Stomach smooth muscle (tissue), 2 donors: ENCODE results near the gene UBE2D2.
"Not testable (repeated sequence)": the region's sequence is repeated elsewhere in the genome, so short reads cannot be mapped to it uniquely, and the experiment has no call there.

ENCODE experiments used
- H3K27ac ChIP-seq: one replicate; pipeline ENCODE4 v1.7.0; 2013; ENCODE audit warnings: mild to moderate bottlenecking, low read length, inconsistent platforms
- H3K27me3 ChIP-seq, 2 donors: one replicate each; pipeline ENCODE4 v1.7.0; 2013; ENCODE audit warnings: low read length in 2 of 2; ENCODE audit not compliant: insufficient read depth in 2 of 2, control insufficient read depth in 1 of 2
- H3K36me3 ChIP-seq, 2 donors: one replicate each; pipeline ENCODE4 v1.7.0; 2013; ENCODE audit warnings: low read length in 2 of 2; ENCODE audit not compliant: control insufficient read depth in 2 of 2, insufficient read depth in 2 of 2
- H3K4me1 ChIP-seq: one replicate; pipeline ENCODE4 v1.7.0; 2013; ENCODE audit warnings: low read length; ENCODE audit not compliant: control insufficient read depth, insufficient read depth
- H3K4me3 ChIP-seq, 2 donors: one replicate each; pipeline ENCODE4 v1.7.0; 2013; ENCODE audit warnings: low read length in 2 of 2
- H3K9ac ChIP-seq, 2 donors: one replicate each; pipeline ENCODE4 v1.7.0; 2013; ENCODE audit warnings: low read length in 2 of 2, mild to moderate bottlenecking in 1 of 2
- H3K9me3 ChIP-seq, 2 donors: one replicate each; pipeline ENCODE4 v1.7.0; 2013; ENCODE audit warnings: low read length in 2 of 2; ENCODE audit not compliant: control insufficient read depth in 2 of 2
- donor health status: healthy.
- donor health status: Pancreatic carcinoma.

Gene UBE2D2

GRCh38 chr5:139560752-139561654, at the start of gene UBE2D2:
UBE2D2 (plus strand) TSS chr5:139561339; CDS start chr5:139561792, 453 bp downstream.
- Histone ChIP-seq H3K4me3 (peak within 1 kb of the TSS; percentile 87 to 94), H3K27me3 (no peaks in the 10 kb centered on the region), H3K27ac (peak within 1 kb of the TSS; percentile 83), H3K9ac (peak within 1 kb of the TSS; percentile 95), H3K4me1 (peaks cover 13% of the 10 kb centered on the region), H3K36me3 (no peaks in the 10 kb centered on the region), H3K9me3 (no peaks in the 10 kb centered on the region)

DNA sequence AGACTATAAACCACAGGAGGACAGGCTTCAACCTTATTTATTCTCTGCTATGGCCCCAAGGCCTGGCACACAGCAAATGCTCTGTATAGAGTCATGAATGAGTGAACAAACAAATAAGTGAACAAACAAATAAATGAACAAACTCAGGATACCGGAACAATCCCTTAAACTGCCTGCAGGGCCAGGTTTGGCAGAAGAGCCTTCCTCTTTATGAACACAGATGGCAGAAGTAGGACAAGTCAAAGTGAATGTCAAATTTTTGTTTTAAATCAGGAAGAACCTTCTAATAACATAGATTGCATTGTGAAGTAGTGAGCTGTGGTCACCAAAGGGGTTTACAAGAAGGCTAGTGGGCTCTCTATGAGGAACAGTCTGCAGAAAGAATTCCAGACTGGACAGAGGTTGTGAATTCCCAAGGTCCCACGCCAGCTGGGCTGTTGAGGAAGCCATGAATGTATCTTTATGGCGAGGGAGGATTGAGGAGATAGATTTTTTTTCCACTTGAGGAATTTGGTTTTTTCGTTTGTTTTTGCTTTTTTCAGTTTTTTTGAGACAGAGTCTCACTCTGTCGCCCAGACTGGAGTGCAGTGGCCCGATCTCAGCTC, 48.3 kb upstream of the UBE2D2 start:
- Histone ChIP-seq H3K9ac (no peak overlapping the region), H3K4me3 (no peak overlapping the region), H3K4me1 (peaks cover 5% of the 10 kb centered on the region)

GRCh38 chr5:139513434-139513833, 47.7 kb upstream of the UBE2D2 start:
- H3K4me3 ChIP-seq, H3K9ac ChIP-seq, H3K27ac ChIP-seq, H3K36me3 ChIP-seq, H3K4me1 ChIP-seq, H3K27me3 ChIP-seq, H3K9me3 ChIP-seq: not testable (repeated sequence)

More for the DNA sequence above, 48.3 kb upstream of the UBE2D2 start:
- no peak overlapping the region for H3K27ac ChIP-seq
- no peaks in the 10 kb centered on the region for H3K36me3 ChIP-seq
- no peaks in the 10 kb centered on the region for H3K27me3 ChIP-seq
- no peaks in the 10 kb centered on the region for H3K9me3 ChIP-seq

- Histone ChIP-seq H3K27me3 (no peaks in the 10 kb centered on the region), H3K4me3 (no peak overlapping the region), H3K9ac (no peak overlapping the region), H3K36me3 (no peaks in the 10 kb centered on the region), H3K9me3 (no peaks in the 10 kb centered on the region), H3K27ac (no peak overlapping the region), H3K4me1 (peaks cover 11% of the 10 kb centered on the region)
These were observed 47.2 kb upstream of the UBE2D2 start for GRCh38 chr5:139513852-139514485.

- Histone ChIP-seq H3K27me3 (no peaks in the 10 kb centered on the region), H3K4me1 (peaks cover 11% of the 10 kb centered on the region), H3K4me3 (no peak overlapping the region), H3K9ac (no peak overlapping the region), H3K36me3 (no peaks in the 10 kb centered on the region), H3K9me3 (no peaks in the 10 kb centered on the region), H3K27ac (no peak overlapping the region)
These were observed 46.7 kb upstream of the UBE2D2 start for GRCh38 chr5:139514486-139514856.

DNA sequence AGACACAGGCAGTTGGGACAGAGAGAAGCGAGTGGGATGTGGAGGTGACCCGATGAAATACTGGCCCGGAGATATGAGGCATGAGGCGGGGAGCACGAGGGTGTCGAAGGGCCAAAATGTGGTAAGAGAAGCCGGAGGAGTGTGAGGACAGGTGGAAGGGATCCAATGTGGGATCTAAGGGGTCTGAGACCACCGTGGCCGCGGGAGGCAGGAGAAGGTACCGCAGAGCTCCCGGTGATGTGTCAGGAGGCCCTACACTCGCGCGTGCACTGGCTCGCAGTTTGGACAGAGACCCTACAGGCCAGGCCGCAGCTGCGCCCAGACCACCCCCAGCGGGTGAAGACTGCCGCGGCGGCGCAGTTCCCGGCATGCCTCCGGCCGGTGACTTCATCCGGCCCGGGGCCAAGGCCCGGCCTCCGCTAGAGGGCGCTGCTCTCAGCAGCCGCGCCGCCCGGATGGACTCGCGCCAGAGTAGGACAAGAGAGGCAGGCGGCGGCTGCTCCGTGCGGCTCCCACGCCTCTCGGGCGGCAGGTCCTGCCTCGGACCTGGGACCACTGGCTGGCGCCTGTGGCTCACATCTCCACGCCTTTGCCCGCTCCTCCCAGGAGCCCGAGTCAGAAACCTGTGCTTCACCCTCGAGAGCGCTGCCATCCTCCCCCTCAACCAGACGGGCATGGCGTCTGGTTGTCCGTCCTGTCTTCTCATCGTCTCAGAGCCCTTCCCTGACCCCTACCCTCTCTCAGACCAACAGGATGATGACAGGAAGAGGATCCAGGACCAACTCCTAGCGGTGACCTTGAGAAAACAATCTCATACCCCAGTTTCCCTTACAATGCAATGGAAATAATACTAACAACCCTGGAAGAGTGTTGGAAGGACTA, 43.2 kb upstream of the UBE2D2 start:
- Histone ChIP-seq H3K4me3 (peak overlapping the region; percentile 81 to 93), H3K9me3 (no peaks in the 10 kb centered on the region), H3K4me1 (peaks cover 11% of the 10 kb centered on the region), H3K27ac (peak overlapping the region; percentile 64), H3K9ac (peak overlapping the region; percentile 97), H3K27me3 (no peaks in the 10 kb centered on the region), H3K36me3 (no peaks in the 10 kb centered on the region)

GRCh38 chr5:139523635-139524445, 37.3 kb upstream of the UBE2D2 start:
- H3K27me3 ChIP-seq: no peaks in the 10 kb centered on the region
- H3K9me3 ChIP-seq: no peaks in the 10 kb centered on the region
- H3K27ac ChIP-seq: no peak overlapping the region
- no peaks in the 10 kb centered on the region for H3K36me3 ChIP-seq
- H3K9ac ChIP-seq: no peak overlapping the region
- no peak overlapping the region for H3K4me3 ChIP-seq
- no peaks in the 10 kb centered on the region for H3K4me1 ChIP-seq

DNA sequence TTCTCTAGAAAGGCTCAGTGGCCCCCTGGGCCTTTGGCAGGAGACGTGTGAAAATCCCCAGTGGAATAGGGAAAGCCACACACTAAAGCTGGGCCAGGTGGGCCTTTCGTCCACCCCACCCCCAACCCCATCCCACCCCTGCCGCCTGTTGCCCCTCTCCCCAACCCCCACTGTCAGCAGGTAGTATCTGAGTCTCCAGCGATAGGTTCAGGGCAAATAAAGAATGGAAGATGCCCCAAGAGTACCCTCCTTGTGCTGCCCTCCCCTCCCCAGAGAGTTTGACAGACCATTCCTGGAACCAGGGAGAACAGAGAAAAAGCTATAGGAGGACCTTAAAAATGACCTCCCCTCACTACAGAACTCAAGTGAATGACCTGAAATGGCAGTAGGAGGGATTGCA, 36.7 kb upstream of the UBE2D2 start:
- H3K36me3 ChIP-seq: no peaks in the 10 kb centered on the region
- H3K27ac ChIP-seq: no peak overlapping the region
- H3K4me1 ChIP-seq: no peaks in the 10 kb centered on the region
- no peaks in the 10 kb centered on the region for H3K27me3 ChIP-seq
- no peak overlapping the region for H3K4me3 ChIP-seq
- H3K9ac ChIP-seq: no peak overlapping the region
- H3K9me3 ChIP-seq: no peaks in the 10 kb centered on the region

- Histone ChIP-seq H3K4me1 (no peaks in the 10 kb centered on the region), H3K9me3 (no peaks in the 10 kb centered on the region), H3K9ac (no peak overlapping the region), H3K27me3 (no peaks in the 10 kb centered on the region), H3K4me3 (no peak overlapping the region), H3K36me3 (no peaks in the 10 kb centered on the region), H3K27ac (no peak overlapping the region)
These were observed 36.1 kb upstream of the UBE2D2 start for GRCh38 chr5:139524940-139525585.
